ENCODE results near the gene MEF2A.

DNA sequence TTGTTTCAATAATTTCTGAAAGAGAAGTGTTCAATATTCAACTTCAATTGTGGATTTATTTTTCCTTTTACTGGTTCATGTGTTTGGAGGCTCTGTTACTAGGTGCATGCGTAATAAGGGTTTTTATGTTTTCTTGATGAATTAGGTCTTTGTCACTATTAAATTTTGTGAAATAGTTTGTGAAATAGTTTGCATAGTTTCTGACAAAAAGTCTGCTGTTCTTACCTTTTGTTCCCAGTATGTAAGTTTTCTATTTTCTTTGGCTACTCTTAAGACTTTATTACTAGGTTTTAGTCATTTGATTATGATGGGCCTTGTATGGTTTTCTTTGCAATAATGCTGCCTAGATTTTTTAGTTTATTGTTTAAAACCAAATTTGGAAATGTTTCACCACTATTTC is 38.0 kb downstream of the MEF2A start:
- TF ChIP-seq CTCF (IDR thresholded peaks at IDR 0.05; ENCODE audit: low read length) = no peak
- no peak for TF ChIP-seq EZH2 (optimal IDR thresholded peaks at IDR 0.05; ENCODE audit: low read depth, low read length)
- no peak for TF ChIP-seq EZH2phosphoT487 (IDR thresholded peaks at IDR 0.05; ENCODE audit: low read length)
